ENCODE data around the gene ANKRD27. TPM values are rescaled to one million over a fixed set of nuclear protein-coding genes. Genes with fewer than 3 reads are reported as not detected.

The ANKRD27 gene
- total RNA-seq, 1 donor from 2014 or later, result 37.0 TPM

- H3K27me3 Mint-ChIP-seq, result peaks cover 19% of the 10 kb centered on the region
- peaks cover 16% of the 10 kb centered on the region for H3K4me1 Mint-ChIP-seq (ENCODE audit: unreplicated experiment)
- peak overlapping the region; percentile 40 for H3K27ac Mint-ChIP-seq
- no peak for DNase-seq (ENCODE audit: extremely low spot score, unreplicated experiment)
- peak overlapping the region; percentile 82 for H3K4me3 Mint-ChIP-seq
- H3K9me3 Mint-ChIP-seq, result no peaks in the 10 kb centered on the region
- TF ChIP-seq, protein P1, sequence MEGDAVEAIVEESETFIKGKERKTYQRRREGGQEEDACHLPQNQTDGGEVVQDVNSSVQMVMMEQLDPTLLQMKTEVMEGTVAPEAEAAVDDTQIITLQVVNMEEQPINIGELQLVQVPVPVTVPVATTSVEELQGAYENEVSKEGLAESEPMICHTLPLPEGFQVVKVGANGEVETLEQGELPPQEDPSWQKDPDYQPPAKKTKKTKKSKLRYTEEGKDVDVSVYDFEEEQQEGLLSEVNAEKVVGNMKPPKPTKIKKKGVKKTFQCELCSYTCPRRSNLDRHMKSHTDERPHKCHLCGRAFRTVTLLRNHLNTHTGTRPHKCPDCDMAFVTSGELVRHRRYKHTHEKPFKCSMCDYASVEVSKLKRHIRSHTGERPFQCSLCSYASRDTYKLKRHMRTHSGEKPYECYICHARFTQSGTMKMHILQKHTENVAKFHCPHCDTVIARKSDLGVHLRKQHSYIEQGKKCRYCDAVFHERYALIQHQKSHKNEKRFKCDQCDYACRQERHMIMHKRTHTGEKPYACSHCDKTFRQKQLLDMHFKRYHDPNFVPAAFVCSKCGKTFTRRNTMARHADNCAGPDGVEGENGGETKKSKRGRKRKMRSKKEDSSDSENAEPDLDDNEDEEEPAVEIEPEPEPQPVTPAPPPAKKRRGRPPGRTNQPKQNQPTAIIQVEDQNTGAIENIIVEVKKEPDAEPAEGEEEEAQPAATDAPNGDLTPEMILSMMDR (conservative IDR thresholded peaks at IDR 0.05), result peak; percentile 42
- H3K36me3 Mint-ChIP-seq, result peaks cover 3% of the 10 kb centered on the region
Observed at GRCh38 chr19:32677657-32678056, 2.7 kb upstream of the ANKRD27 start.

GRCh38 chr19:32676895-32677359, 1.9 kb upstream of the ANKRD27 start:
- DNase-seq (ENCODE audit: extremely low spot score, unreplicated experiment), result no peak
- Mint-ChIP-seq H3K9me3 (no peaks in the 10 kb centered on the region), H3K27me3 (peaks cover 15% of the 10 kb centered on the region), H3K36me3 (peaks cover 3% of the 10 kb centered on the region), H3K4me3 (peak overlapping the region; percentile 82), H3K27ac (peak overlapping the region; percentile 40), H3K4me1 (ENCODE audit: unreplicated experiment) (peaks cover 13% of the 10 kb centered on the region)
- TF ChIP-seq, protein P1 (conservative IDR thresholded peaks at IDR 0.05), result no peak

- Mint-ChIP-seq H3K27me3 (peaks cover 15% of the 10 kb centered on the region), H3K36me3 (peaks cover 3% of the 10 kb centered on the region), H3K4me1 (ENCODE audit: unreplicated experiment) (peaks cover 13% of the 10 kb centered on the region), H3K4me3 (peak overlapping the region; percentile 92), H3K27ac (no peak overlapping the region), H3K9me3 (no peaks in the 10 kb centered on the region)
- TF ChIP-seq, protein P1 (conservative IDR thresholded peaks at IDR 0.05), result peak; percentile 23
- DNase-seq (ENCODE audit: extremely low spot score, unreplicated experiment), result no peak
Observed at GRCh38 chr19:32676186-32676894, 1.4 kb upstream of the ANKRD27 start.

- Mint-ChIP-seq H3K36me3 (peaks cover under 1% of the 10 kb centered on the region), H3K27ac (peak within 1 kb of the TSS; percentile 67), H3K4me1 (ENCODE audit: unreplicated experiment) (peaks cover 13% of the 10 kb centered on the region), H3K27me3 (peaks cover 12% of the 10 kb centered on the region), H3K9me3 (no peaks in the 10 kb centered on the region), H3K4me3 (peak within 1 kb of the TSS; percentile 92)
- TF ChIP-seq, protein P1 (conservative IDR thresholded peaks at IDR 0.05), result no peak
- DNase-seq (ENCODE audit: extremely low spot score, unreplicated experiment), result no peak
Observed at GRCh38 chr19:32675720-32676185, 773 bp upstream of the ANKRD27 start, which contains the start of gene RGS9BP. TSS of gene RGS9BP (plus strand) at chr19:32675848. CDS start at chr19:32676264, 416 bp downstream.

DNA sequence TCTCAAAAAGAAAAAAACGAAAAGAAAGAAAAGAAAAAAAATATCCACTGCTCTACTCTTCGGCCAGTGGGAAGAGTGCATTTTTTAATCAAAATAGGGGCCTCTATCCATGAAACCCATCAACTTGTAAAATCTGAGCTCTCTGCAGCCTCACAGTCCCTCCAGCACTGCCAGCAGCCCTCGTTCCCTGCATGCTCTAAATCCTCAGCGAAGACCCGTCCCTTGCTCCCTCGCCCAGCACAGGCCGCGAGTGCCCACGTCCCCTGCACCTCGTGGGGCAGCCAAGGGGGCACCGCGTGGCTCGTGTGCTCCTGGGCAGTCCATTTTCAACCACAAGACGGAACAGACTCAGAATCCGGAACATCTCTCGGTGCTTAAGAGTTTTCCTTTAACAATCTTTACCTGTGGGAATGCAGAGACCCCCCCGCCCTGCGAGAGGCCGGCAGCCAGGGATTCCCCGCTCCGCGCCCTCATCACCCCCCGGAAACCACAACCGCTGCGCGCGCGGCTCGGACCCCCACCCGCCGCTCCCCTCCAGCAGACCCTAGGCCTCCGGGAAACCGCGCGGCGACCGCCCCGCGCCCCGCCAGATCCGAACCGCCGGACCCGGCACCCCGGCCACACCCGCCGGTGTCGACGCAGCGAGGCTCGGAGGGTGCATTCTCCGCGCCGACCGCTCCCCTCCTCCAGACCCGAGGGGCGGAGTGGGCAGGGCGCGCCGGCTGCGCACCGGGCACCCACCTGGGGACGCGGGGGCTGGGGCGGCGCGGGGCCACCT, 638 bp downstream of the ANKRD27 start:
- TF ChIP-seq, protein P1 (conservative IDR thresholded peaks at IDR 0.05), result no peak
- H3K4me3 Mint-ChIP-seq, result peak overlapping the region; percentile 96
- DNase-seq (ENCODE audit: extremely low spot score, unreplicated experiment), result no peak
- peak overlapping the region; percentile 85 for H3K27ac Mint-ChIP-seq
- H3K9me3 Mint-ChIP-seq, result no peaks in the 10 kb centered on the region
- H3K4me1 Mint-ChIP-seq (ENCODE audit: unreplicated experiment), result peaks cover 23% of the 10 kb centered on the region
- H3K36me3 Mint-ChIP-seq, result peaks cover 4% of the 10 kb centered on the region
- H3K27me3 Mint-ChIP-seq, result peaks cover 12% of the 10 kb centered on the region

Measured in type B pancreatic cell (in vitro differentiated cells).